ENCODE data around the gene KRTAP16-1.

The KRTAP16-1 gene

DNA sequence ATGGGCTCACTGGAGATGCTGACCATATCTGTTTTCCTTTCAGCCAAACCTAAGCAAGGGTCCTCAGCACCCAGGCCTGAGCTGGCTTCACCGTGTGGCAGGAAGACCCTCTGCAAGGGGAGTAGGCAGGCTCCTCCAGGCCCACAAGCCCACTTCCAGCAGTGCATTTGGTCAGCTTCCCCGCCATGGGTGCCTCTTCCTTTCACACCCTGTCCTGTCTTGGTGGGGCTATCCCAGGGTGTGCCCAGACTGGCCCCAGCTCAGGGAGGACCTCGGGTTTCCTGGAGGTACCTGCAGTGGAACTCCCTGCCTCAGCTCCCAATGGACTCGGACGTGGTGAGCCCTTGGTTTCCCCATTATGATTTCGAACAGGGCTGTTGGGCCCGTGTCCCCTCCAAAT is 19.1 kb upstream of the KRTAP16-1 start:
- H3K4me3 ChIP-seq (ENCODE audit: low read depth in 1 of 2, low read length in 1 of 2) = no peak overlapping the region
- H3K27ac ChIP-seq = no peak overlapping the region
- TF ChIP-seq, protein P1, sequence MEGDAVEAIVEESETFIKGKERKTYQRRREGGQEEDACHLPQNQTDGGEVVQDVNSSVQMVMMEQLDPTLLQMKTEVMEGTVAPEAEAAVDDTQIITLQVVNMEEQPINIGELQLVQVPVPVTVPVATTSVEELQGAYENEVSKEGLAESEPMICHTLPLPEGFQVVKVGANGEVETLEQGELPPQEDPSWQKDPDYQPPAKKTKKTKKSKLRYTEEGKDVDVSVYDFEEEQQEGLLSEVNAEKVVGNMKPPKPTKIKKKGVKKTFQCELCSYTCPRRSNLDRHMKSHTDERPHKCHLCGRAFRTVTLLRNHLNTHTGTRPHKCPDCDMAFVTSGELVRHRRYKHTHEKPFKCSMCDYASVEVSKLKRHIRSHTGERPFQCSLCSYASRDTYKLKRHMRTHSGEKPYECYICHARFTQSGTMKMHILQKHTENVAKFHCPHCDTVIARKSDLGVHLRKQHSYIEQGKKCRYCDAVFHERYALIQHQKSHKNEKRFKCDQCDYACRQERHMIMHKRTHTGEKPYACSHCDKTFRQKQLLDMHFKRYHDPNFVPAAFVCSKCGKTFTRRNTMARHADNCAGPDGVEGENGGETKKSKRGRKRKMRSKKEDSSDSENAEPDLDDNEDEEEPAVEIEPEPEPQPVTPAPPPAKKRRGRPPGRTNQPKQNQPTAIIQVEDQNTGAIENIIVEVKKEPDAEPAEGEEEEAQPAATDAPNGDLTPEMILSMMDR (IDR thresholded peaks at IDR 0.05) = no peak
- H3K36me3 ChIP-seq = no peaks in the 10 kb centered on the region
- no peaks in the 10 kb centered on the region for H3K27me3 ChIP-seq
- H3K4me1 ChIP-seq (ENCODE audit: control insufficient read depth in 1 of 2, insufficient read depth in 1 of 2, low read depth in 1 of 2, low read length in 1 of 2) = peaks cover 7 to 8% of the 10 kb centered on the region in 2 experiments
- H3K9me3 ChIP-seq = no peaks in the 10 kb centered on the region

DNA sequence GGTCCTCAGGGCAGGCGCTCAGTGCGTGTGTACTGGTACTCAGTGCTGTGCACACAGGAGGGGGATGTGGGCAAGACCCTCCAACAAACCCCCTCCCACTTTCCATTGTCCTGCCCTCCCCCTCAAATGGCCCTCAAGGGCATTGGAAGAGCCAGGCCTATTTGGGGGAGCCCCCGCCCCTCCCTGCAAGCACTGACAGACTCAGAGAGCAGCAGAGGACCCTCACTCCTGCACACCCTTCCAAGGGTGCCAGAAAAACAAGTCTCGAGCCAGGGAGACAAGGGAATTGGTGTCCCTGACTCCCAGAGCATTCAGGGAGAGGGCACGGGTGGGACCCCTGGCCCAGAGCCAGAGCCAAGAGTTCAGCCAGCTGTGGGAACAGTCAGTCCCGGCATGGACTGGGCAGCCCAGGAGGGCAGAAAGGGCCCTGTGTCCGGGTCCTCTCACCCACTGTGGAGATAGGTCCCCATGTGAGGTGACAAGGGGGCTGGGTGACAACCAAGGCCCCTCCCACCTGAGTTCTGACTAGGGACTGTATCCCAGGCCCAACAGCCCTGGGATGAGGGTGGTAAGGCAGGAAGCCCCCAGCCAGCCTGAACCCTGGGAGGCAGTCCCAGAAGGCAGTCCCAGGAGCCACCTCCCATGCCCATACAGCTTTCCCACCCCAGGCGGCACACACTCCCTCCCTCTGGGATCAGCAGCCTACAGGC is 18.5 kb upstream of the KRTAP16-1 start:
- H3K27me3 ChIP-seq = no peaks in the 10 kb centered on the region
- peaks cover 7 to 8% of the 10 kb centered on the region in 2 experiments for H3K4me1 ChIP-seq (ENCODE audit: control insufficient read depth in 1 of 2, insufficient read depth in 1 of 2, low read depth in 1 of 2, low read length in 1 of 2)
- no peak overlapping the region for H3K4me3 ChIP-seq (ENCODE audit: low read depth in 1 of 2, low read length in 1 of 2)
- TF ChIP-seq, protein P1 (IDR thresholded peaks at IDR 0.05) = no peak
- H3K27ac ChIP-seq = no peak overlapping the region
- H3K9me3 ChIP-seq = no peaks in the 10 kb centered on the region
- H3K36me3 ChIP-seq = no peaks in the 10 kb centered on the region

DNA sequence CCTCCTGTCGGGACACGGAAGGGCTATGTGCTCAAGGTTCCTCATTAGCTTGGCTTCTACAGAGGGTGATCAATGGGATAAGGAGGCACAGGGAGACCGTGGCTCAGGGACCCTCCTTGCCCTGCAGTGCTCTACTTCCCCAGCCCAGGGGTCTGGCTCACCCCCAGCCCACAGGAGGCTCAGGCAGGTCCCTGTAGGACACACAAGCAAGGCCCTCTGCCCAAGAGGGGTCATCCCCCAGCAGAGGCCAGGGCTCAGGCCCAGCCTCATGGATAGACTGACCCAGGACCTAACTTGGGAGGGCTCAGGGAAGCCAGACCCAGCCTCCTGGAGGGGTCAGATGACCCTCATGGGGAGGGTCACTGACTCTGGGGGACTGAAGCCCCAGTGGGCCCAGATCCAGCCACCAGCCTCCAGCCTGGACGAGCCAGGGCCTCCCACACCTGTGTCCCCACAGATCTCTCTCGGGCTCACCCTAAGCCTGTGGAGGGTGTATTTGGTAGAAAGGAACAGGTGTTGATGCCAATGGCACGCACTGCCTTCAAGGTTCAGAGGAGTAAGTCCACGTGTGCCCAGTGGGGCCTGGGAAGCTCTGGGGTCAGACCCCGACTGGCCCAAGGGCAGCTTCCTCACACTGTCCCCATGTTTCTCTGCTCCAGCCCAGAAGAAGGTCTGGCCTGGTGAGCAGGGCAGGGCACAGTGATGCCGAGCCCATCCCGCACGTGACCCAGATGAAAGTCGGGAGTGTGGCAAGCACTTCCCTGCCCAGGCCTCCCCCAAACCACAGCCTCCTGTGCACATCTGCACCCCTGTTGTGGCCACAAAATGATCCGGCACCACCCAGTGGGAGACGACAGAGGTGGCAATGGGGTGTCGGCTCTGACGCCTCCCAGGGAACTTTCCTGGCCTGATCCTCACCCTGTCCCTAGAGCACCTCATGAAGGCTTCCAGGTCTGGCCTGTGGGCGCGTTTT is 17.4 kb upstream of the KRTAP16-1 start:
- Histone ChIP-seq H3K36me3 (no peaks in the 10 kb centered on the region), H3K27ac (no peak overlapping the region), H3K4me3 (ENCODE audit: low read depth in 1 of 2, low read length in 1 of 2) (no peak overlapping the region), H3K27me3 (no peaks in the 10 kb centered on the region), H3K4me1 (ENCODE audit: control insufficient read depth in 1 of 2, insufficient read depth in 1 of 2, low read depth in 1 of 2, low read length in 1 of 2) (peaks cover 7 to 8% of the 10 kb centered on the region in 2 experiments), H3K9me3 (no peaks in the 10 kb centered on the region)
- TF ChIP-seq, protein P1 (IDR thresholded peaks at IDR 0.05) = no peak

DNA sequence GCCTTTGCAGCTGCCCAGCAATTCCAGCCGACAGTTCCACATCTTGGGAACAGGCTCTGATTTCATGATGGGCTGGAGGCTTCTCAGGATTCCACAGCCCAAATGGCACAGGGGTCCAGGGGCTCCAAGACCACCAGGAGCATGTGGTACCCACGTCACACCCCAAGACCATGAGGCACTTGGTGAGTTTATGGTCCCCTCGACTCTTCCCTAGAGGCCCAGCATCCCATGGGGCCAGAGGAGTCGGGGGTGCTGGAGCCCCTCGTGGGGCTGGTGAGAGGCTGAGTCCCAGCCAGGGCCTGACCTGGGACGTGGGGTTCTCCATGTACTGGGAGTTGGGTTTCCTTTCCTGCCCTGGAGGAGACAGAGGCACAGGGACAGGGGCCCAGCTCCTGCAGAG is 16.5 kb upstream of the KRTAP16-1 start:
- Histone ChIP-seq H3K4me1 (ENCODE audit: control insufficient read depth in 1 of 2, insufficient read depth in 1 of 2, low read depth in 1 of 2, low read length in 1 of 2) (peaks cover 7 to 8% of the 10 kb centered on the region in 2 experiments), H3K9me3 (no peaks in the 10 kb centered on the region), H3K4me3 (ENCODE audit: low read depth in 1 of 2, low read length in 1 of 2) (no peak overlapping the region), H3K27ac (no peak overlapping the region), H3K36me3 (no peaks in the 10 kb centered on the region), H3K27me3 (no peaks in the 10 kb centered on the region)
- TF ChIP-seq, protein P1 (IDR thresholded peaks at IDR 0.05) = no peak

DNA sequence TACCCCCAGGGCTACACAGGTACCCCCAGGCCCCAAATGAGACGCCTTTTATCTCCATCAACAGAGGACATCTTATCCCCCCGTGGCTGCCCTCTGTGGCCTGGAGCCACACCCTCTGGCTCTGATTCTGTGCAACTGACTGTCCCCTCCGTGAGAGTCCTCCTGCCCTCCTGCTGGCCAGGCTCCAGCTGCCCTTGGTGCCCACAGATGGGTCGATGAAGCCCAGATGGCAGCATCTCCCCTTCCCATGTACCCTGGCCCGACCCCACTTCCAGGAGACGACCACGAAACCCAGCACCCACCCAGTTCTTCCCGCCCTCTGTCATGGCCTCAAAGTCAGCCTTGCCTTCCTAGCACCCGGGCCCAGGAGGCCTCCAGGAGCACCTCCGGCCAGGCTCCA is 16.0 kb upstream of the KRTAP16-1 start:
- Histone ChIP-seq H3K27ac (no peak overlapping the region), H3K36me3 (no peaks in the 10 kb centered on the region), H3K27me3 (no peaks in the 10 kb centered on the region), H3K9me3 (no peaks in the 10 kb centered on the region), H3K4me1 (ENCODE audit: control insufficient read depth in 1 of 2, insufficient read depth in 1 of 2, low read depth in 1 of 2, low read length in 1 of 2) (peaks cover 7 to 8% of the 10 kb centered on the region in 2 experiments), H3K4me3 (ENCODE audit: low read depth in 1 of 2, low read length in 1 of 2) (no peak overlapping the region)
- TF ChIP-seq, protein P1 (IDR thresholded peaks at IDR 0.05) = no peak
